Prostate gland (tissue), 2 donors: ENCODE results near the gene DEFB123. TPM values are rescaled to one million over a fixed set of nuclear protein-coding genes. Genes with fewer than 3 reads are reported as not detected.
A peak's percentile ranks its signal among the peaks of the same experiment; 100 is the strongest.

Experiments
- DNase-seq: peaks from one replicate; pipeline ENCODE4 v3.0.0-alpha.2; 2019; ENCODE audit warnings: low spot score
- H3K27ac ChIP-seq, 2 donors: fragments of 200-600 bp; sonication (generic); 2 replicates each; pipeline ENCODE4 v1.5.1; 2017 to 2019
- H3K27me3 ChIP-seq: fragments of 200-600 bp; sonication (generic); replicated peaks from 2 replicates; pipeline ENCODE4 v1.5.1; 2019; ENCODE audit not compliant: insufficient read depth
- H3K36me3 ChIP-seq, 2 donors: fragments of 200-600 bp; sonication (generic); 1 replicate in 1 of 2; 2 replicates in 1 of 2; pipeline versions ENCODE4 v1.5.1 to v1.8.1; 2017 to 2019
- H3K4me1 ChIP-seq: fragments of 200-600 bp; sonication (generic); replicated peaks from 2 replicates; pipeline ENCODE4 v1.5.1; 2019
- H3K4me3 ChIP-seq, 2 donors: fragments of 200-600 bp; sonication (generic); 2 replicates each; pipeline ENCODE4 v1.5.1; 2017 to 2019
- H3K9me3 ChIP-seq: fragments of 200-600 bp; sonication (generic); 2 replicates; pipeline ENCODE4 v1.5.1; 2017
- POLR2A ChIP-seq: fragments of 450-650 bp; IDR thresholded peaks from one replicate; pipeline ENCODE4 v1.6.1; 2016; ENCODE audit warnings: antibody characterized with exemption, mild to moderate bottlenecking
- POLR2AphosphoS5 ChIP-seq: sonication (generic); formaldehyde crosslinking; IDR thresholded peaks from one replicate; pipeline ENCODE4 v1.6.1; 2017; ENCODE audit warnings: antibody characterized with exemption
- whole genome bisulfite sequencing: methylation state at CpG from one replicate; pipeline ENCODE4 v1.1.5; 2018; 5-methylcytosine and 5-hydroxymethylcytosine counted together
- intact Hi-C: fragments of 100-400 bp; cut with DNase I; formaldehyde crosslinking; loops from one replicate; pipeline ENCODE4 v1.14.2; 2022
- total RNA-seq, 2 donors: library from RNA; depleted of rRNA; stranded (reverse); fragments of >200 nt; gene quantifications; one replicate each; pipeline ENCODE4 v1.1.0, GENCODE V29; 2016
- TF ChIP-seq, protein P1 (sequence below), 4 experiments: fragments of 200-600 bp in 2 of 4; fragments of 450-650 bp in 2 of 4; sonication (generic) in 2 of 4; IDR thresholded peaks; 1 replicate in 3 of 4; 2 replicates in 1 of 4; pipeline ENCODE4 v1.5.1; 2016 to 2019; ENCODE audit warnings: antibody characterized with exemption in 4 of 4, mild to moderate bottlenecking in 2 of 4, moderate library complexity in 2 of 4

DEFB123 gene
- total RNA-seq, 2 donors from 2014 or later: 459 TPM; not detected in 1

DNA sequence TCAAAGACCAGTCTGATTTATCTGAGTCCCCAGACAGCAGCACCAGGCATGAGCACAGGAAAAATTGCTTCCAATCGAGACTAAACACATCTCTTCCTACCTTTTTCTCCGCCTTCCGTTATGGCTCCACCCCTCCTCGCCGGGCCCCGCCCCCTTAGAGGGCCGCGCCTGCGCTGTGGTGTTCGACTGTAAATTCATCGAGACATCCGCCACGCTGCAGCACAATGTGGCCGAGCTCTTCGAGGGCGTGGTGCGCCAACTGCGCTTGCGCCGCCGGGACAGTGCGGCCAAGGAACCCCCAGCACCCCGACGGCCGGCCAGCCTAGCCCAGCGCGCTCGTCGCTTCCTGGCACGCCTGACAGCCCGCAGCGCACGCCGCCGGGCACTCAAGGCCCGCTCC lies 43.6 kb downstream of the DEFB123 start:
- no peak overlapping the region for H3K27ac ChIP-seq

DNA sequence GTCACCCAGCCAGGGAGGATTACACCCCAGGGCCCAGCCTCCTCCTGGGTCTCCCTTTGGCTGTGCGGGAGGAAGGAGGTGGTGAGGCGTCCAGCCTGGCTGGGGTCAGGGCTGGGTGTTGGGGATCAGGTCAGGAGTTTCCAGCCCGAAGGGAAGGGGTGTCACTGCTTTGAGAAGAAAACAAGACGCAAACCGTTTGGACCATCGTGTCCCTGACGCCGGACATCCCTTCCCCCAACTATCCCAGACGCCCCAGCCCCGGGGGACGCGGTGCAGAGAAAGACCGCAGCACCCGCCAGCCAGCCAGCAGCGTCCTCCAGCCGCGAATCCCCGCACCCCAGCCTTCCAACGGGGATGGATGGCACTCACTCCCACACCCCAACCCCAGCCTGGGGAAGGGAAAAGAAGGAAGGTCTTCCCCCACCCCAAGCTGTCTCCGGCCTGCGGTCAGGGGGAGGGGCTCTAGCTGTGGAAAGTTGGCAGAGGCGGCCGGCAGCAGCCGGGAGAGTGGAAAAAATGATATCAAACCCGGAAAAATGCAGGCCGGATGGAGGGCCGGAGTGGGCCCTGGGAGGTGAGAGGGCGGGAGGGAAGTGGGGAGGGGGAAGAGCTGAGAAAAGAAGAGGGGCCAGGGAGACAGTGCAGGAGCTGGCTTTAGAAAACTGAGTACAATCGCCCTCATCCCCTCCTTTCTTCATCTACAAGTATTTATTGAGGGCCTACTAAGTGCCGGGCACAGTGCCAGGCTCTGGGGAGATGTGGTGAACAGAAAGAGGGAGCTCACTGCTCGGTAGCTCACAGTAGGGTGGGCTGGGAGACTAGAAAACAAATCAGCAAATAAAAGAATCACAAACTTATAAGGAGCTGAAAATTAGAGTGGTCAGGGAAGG lies 45.3 kb downstream of the DEFB123 start:
- DNase-seq: no peak
- Histone ChIP-seq H3K9me3 (no peaks in the 10 kb centered on the region), H3K27ac (peak overlapping the region; percentile 35 to 49), H3K4me1 (no peaks in the 10 kb centered on the region), H3K36me3 (no peaks in the 10 kb centered on the region), H3K27me3 (peaks cover 3% of the 10 kb centered on the region), H3K4me3 (no peak overlapping the region)
- WGBS: 12% methylated on average over 30 of the region's 31 CpGs
- no peak for TF ChIP-seq POLR2A
- no peak for TF ChIP-seq POLR2AphosphoS5
- TF ChIP-seq, protein P1, sequence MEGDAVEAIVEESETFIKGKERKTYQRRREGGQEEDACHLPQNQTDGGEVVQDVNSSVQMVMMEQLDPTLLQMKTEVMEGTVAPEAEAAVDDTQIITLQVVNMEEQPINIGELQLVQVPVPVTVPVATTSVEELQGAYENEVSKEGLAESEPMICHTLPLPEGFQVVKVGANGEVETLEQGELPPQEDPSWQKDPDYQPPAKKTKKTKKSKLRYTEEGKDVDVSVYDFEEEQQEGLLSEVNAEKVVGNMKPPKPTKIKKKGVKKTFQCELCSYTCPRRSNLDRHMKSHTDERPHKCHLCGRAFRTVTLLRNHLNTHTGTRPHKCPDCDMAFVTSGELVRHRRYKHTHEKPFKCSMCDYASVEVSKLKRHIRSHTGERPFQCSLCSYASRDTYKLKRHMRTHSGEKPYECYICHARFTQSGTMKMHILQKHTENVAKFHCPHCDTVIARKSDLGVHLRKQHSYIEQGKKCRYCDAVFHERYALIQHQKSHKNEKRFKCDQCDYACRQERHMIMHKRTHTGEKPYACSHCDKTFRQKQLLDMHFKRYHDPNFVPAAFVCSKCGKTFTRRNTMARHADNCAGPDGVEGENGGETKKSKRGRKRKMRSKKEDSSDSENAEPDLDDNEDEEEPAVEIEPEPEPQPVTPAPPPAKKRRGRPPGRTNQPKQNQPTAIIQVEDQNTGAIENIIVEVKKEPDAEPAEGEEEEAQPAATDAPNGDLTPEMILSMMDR (IDR thresholded peaks at IDR 0.05): no peak
- intact Hi-C loops: no loop called here

More for the DNA sequence above, 43.6 kb downstream of the DEFB123 start:
- no peaks in the 10 kb centered on the region for H3K36me3 ChIP-seq
- H3K4me3 ChIP-seq: no peak overlapping the region
- intact Hi-C loops: no loop called here
- no peaks in the 10 kb centered on the region for H3K4me1 ChIP-seq
- TF ChIP-seq, protein P1 (IDR thresholded peaks at IDR 0.05): no peak
- TF ChIP-seq POLR2AphosphoS5 (no peak), POLR2A (no peak)
- peaks cover 3% of the 10 kb centered on the region for H3K27me3 ChIP-seq
- DNase-seq: no peak
- no peaks in the 10 kb centered on the region for H3K9me3 ChIP-seq
- WGBS: 41% methylated on average over 31 of the region's 36 CpGs

DNA sequence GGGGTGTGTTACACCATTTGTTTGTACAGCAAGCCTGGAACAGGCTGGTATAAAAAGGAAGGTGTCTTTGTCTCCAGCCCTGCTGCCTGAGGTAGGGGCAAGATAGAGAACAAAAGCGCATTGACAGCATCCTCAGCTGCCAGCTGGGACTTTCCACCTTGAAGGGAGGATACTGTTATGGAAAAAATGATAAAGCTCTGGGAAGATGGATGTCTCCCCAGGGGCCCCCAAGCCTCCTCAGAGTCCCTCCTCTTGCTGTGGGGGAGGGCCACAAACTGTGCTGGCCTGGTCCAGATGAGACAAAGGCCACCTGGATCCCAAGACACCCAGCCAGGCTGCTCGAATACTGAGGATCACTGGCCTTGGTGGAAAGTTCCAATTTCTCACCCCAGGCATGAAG lies 47.7 kb downstream of the DEFB123 start:
- Histone ChIP-seq H3K4me1 (no peaks in the 10 kb centered on the region), H3K27me3 (peaks cover 3% of the 10 kb centered on the region), H3K27ac (no peak overlapping the region), H3K9me3 (no peaks in the 10 kb centered on the region), H3K36me3 (no peaks in the 10 kb centered on the region), H3K4me3 (no peak overlapping the region)
- 44% methylated on average over 2 of the region's 2 CpGs for WGBS
- no peak for TF ChIP-seq POLR2A
- no peak for TF ChIP-seq POLR2AphosphoS5
- TF ChIP-seq, protein P1 (IDR thresholded peaks at IDR 0.05): no peak
- intact Hi-C loops: no loop called here
- no peak for DNase-seq

DNA sequence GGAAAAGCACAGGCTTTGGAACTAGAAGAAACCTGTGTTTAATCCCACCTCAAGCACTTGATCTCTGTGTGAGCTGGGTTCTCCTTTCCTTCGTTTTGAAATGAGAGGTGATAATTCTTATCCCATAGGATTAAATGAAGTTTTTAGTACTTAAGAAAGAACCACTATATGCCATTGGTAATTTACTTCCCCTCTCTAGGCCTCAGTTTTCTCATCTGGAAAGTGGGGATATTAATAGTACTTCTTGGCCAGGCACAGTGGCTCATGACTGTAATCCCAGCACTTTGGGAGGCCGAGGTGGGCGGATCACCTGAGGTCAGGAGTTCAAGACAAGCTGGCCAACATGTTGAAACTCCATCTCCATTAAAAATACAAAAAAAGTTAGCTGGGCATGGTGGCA lies 48.7 kb downstream of the DEFB123 start:
- DNase-seq: no peak
- Histone ChIP-seq H3K4me1 (no peaks in the 10 kb centered on the region), H3K4me3 (no peak overlapping the region), H3K27ac (no peak overlapping the region), H3K9me3 (no peaks in the 10 kb centered on the region), H3K27me3 (peaks cover 3% of the 10 kb centered on the region), H3K36me3 (no peaks in the 10 kb centered on the region)
- intact Hi-C loops: no loop called here
- TF ChIP-seq POLR2AphosphoS5: no peak
- TF ChIP-seq, protein P1 (IDR thresholded peaks at IDR 0.05): no peak
- TF ChIP-seq POLR2A: no peak
- 83% methylated on average over 3 of the region's 3 CpGs for WGBS

DNA sequence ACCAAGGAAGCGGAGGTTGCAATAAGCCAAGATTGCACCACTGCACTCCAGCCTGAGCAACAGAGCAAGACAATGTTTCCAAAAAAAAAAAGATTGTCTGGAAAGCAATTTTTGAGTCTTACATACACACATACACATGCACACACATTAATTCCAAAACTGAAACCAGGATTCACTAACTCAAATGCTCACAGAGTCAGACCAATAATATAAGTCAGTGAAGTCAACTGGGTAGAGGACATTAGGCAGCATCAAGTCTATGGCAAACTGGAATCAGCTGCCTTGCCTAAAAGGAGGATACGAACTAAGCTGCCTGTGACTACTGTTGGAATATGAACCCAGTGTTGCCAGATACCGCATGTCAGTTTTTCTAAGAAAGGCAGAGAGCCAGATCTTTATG lies 50.3 kb downstream of the DEFB123 start:
- no peak overlapping the region for H3K27ac ChIP-seq
- H3K4me1 ChIP-seq: no peaks in the 10 kb centered on the region
- no peaks in the 10 kb centered on the region for H3K9me3 ChIP-seq
- intact Hi-C loops: no loop called here
- no peak for TF ChIP-seq POLR2AphosphoS5
- TF ChIP-seq POLR2A: no peak
- TF ChIP-seq, protein P1 (IDR thresholded peaks at IDR 0.05): no peak
- peaks cover under 1% of the 10 kb centered on the region for H3K27me3 ChIP-seq
- H3K36me3 ChIP-seq: no peaks in the 10 kb centered on the region
- H3K4me3 ChIP-seq: no peak overlapping the region
- DNase-seq: no peak
- WGBS: 89% methylated on average over 3 of the region's 3 CpGs
